Hair follicle dermal papilla cell (primary cell): ENCODE data around the gene SERPINA9. TPM values are rescaled to one million over a fixed set of nuclear protein-coding genes. Genes with fewer than 3 reads are reported as not detected.

Source experiments
- total RNA-seq: library from RNA; depleted of rRNA; stranded (reverse); fragments of >200 nt; gene quantifications from 2 replicates; pipeline ENCODE4 v1.2.3, GENCODE V29; 2012

Gene SERPINA9
- not detected in 2 replicates for total RNA-seq

DNA sequence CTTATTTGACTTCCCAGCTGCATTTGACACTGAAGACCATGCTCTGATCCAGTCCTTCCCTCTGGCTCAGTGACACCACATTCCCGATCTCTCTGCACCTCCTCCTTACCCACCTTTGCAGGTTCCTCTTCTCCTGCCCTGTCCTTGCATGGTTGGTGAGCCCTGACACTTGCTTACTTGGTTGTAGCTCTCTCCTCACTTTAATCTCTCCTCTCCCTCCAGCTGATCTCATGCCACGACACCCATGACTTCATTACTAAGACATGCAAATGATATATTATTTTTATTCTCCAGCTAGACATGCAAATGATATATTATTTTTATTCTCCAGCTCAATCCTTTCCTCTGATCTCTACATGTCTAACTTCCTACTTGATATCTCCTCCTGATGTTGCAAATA is at the start of gene SERPINA9:
TSS of gene SERPINA9 (minus strand) at position 175 of the 400 bp plus-strand sequence. CDS start 6,357 bp downstream, outside the sequence.

DNA sequence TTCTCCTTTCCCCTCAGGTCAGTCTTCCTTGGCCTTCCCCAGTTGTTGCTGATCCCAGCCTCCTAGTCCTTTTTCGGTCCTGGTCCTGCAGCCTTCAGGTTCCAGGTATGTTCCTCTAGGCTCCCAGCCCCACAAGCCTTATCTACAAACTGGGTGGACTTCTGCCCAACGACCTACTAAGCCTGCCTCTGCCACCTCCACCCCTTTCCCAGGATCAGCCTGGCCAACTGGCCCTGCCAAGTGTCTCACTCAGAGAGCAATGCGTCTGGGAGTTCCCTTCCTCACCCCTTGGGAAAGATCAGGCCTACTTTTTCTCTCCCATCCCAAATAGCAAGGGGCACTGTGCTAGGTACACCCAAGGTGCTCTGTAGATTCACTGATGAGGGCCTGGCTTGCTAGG is 33.4 kb upstream of the SERPINA9 start, which contains the start of gene SERPINA12:
TSS of gene SERPINA12 (minus strand) at position 114 of the 400 bp plus-strand sequence. CDS start 11,072 bp downstream, outside the sequence.

Other genes with a start within 250 kb of the SERPINA9 start
- gene SERPINA10, start 182.9 kb downstream of the SERPINA9 start, total RNA-seq: not detected in 2 replicates
- gene SERPINA6, start 152.9 kb downstream of the SERPINA9 start, total RNA-seq: under 0.01 TPM in 1 of 2 replicates, not detected in the other
- not detected in 2 replicates for gene SERPINA2, start 109.5 kb downstream of the SERPINA9 start, total RNA-seq
- 0.36 TPM in 1 of 2 replicates, not detected in the other for gene SERPINA1, start 87.6 kb downstream of the SERPINA9 start, total RNA-seq
- gene SERPINA11, start 23.4 kb downstream of the SERPINA9 start, total RNA-seq: not detected in 2 replicates
- not detected in 2 replicates for gene SERPINA12, start 33.3 kb upstream of the SERPINA9 start, total RNA-seq
- not detected in 2 replicates for gene SERPINA4, start 85.2 kb upstream of the SERPINA9 start, total RNA-seq
- gene SERPINA5, start 105.2 kb upstream of the SERPINA9 start, total RNA-seq: not detected in 2 replicates
- gene SERPINA3, start 136.2 kb upstream of the SERPINA9 start, total RNA-seq: 0.49 and 0.85 TPM in 2 replicates